ENCODE measurements around the gene STAT1. TPM values are rescaled to one million over a fixed set of nuclear protein-coding genes. Genes with fewer than 3 reads are reported as not detected.

Gene STAT1
- total RNA-seq, 1 donor from 2014 or later: 140 TPM

GRCh38 chr2:191048073-191048472 lies 34.1 kb upstream of the STAT1 start:
- DNase-seq (ENCODE audit: low spot score): no peak
- Mint-ChIP-seq H3K9me3 (ENCODE audit: low read depth) (peaks cover 8% of the 10 kb centered on the region), H3K4me3 (ENCODE audit: unreplicated experiment) (no peak overlapping the region), H3K4me1 (ENCODE audit: low read depth) (peaks cover 39% of the 10 kb centered on the region), H3K36me3 (ENCODE audit: low read depth) (no peaks in the 10 kb centered on the region), H3K27me3 (ENCODE audit: low read depth) (no peaks in the 10 kb centered on the region), H3K27ac (ENCODE audit: unreplicated experiment) (peak overlapping the region; percentile 89)
- no peak for TF ChIP-seq CTCF (IDR thresholded peaks at IDR 0.05)

GRCh38 chr2:191045141-191045540 lies 31.2 kb upstream of the STAT1 start:
- no peaks in the 10 kb centered on the region for H3K27me3 Mint-ChIP-seq (ENCODE audit: low read depth)
- peaks cover 8% of the 10 kb centered on the region for H3K9me3 Mint-ChIP-seq (ENCODE audit: low read depth)
- no peak for TF ChIP-seq CTCF (IDR thresholded peaks at IDR 0.05)
- no peak overlapping the region for H3K4me3 Mint-ChIP-seq (ENCODE audit: unreplicated experiment)
- H3K27ac Mint-ChIP-seq (ENCODE audit: unreplicated experiment): peak overlapping the region; percentile 85
- DNase-seq (ENCODE audit: low spot score): no peak
- peaks cover 51% of the 10 kb centered on the region for H3K4me1 Mint-ChIP-seq (ENCODE audit: low read depth)
- no peaks in the 10 kb centered on the region for H3K36me3 Mint-ChIP-seq (ENCODE audit: low read depth)

- Mint-ChIP-seq H3K9me3 (ENCODE audit: low read depth) (peaks cover 8% of the 10 kb centered on the region), H3K27ac (ENCODE audit: unreplicated experiment) (peak overlapping the region; percentile 82), H3K4me1 (ENCODE audit: low read depth) (peaks cover 60% of the 10 kb centered on the region), H3K36me3 (ENCODE audit: low read depth) (no peaks in the 10 kb centered on the region), H3K4me3 (ENCODE audit: unreplicated experiment) (no peak overlapping the region), H3K27me3 (ENCODE audit: low read depth) (no peaks in the 10 kb centered on the region)
- TF ChIP-seq CTCF (IDR thresholded peaks at IDR 0.05): no peak
- DNase-seq (ENCODE audit: low spot score): no peak
Measured at GRCh38 chr2:191043438-191043837, 29.5 kb upstream of the STAT1 start.

- peaks cover 8% of the 10 kb centered on the region for H3K9me3 Mint-ChIP-seq (ENCODE audit: low read depth)
- DNase-seq (ENCODE audit: low spot score): no peak
- no peaks in the 10 kb centered on the region for H3K27me3 Mint-ChIP-seq (ENCODE audit: low read depth)
- H3K4me3 Mint-ChIP-seq (ENCODE audit: unreplicated experiment): no peak overlapping the region
- H3K4me1 Mint-ChIP-seq (ENCODE audit: low read depth): peaks cover 60% of the 10 kb centered on the region
- peak overlapping the region; percentile 0 for H3K27ac Mint-ChIP-seq (ENCODE audit: unreplicated experiment)
- H3K36me3 Mint-ChIP-seq (ENCODE audit: low read depth): no peaks in the 10 kb centered on the region
- TF ChIP-seq CTCF (IDR thresholded peaks at IDR 0.05): no peak
Measured at GRCh38 chr2:191041418-191042161, 27.6 kb upstream of the STAT1 start.

- H3K4me3 Mint-ChIP-seq (ENCODE audit: unreplicated experiment): no peak overlapping the region
- H3K4me1 Mint-ChIP-seq (ENCODE audit: low read depth): peaks cover 52% of the 10 kb centered on the region
- no peaks in the 10 kb centered on the region for H3K27me3 Mint-ChIP-seq (ENCODE audit: low read depth)
- H3K36me3 Mint-ChIP-seq (ENCODE audit: low read depth): no peaks in the 10 kb centered on the region
- no peak overlapping the region for H3K27ac Mint-ChIP-seq (ENCODE audit: unreplicated experiment)
- no peak for TF ChIP-seq CTCF (IDR thresholded peaks at IDR 0.05)
- no peak for DNase-seq (ENCODE audit: low spot score)
- H3K9me3 Mint-ChIP-seq (ENCODE audit: low read depth): peaks cover 7% of the 10 kb centered on the region
Measured at GRCh38 chr2:191039616-191040015, 25.6 kb upstream of the STAT1 start.

Measured in chondrocyte (in vitro differentiated cells).